Measurements from ENCODE around the gene CYB561.

Gene CYB561

DNA sequence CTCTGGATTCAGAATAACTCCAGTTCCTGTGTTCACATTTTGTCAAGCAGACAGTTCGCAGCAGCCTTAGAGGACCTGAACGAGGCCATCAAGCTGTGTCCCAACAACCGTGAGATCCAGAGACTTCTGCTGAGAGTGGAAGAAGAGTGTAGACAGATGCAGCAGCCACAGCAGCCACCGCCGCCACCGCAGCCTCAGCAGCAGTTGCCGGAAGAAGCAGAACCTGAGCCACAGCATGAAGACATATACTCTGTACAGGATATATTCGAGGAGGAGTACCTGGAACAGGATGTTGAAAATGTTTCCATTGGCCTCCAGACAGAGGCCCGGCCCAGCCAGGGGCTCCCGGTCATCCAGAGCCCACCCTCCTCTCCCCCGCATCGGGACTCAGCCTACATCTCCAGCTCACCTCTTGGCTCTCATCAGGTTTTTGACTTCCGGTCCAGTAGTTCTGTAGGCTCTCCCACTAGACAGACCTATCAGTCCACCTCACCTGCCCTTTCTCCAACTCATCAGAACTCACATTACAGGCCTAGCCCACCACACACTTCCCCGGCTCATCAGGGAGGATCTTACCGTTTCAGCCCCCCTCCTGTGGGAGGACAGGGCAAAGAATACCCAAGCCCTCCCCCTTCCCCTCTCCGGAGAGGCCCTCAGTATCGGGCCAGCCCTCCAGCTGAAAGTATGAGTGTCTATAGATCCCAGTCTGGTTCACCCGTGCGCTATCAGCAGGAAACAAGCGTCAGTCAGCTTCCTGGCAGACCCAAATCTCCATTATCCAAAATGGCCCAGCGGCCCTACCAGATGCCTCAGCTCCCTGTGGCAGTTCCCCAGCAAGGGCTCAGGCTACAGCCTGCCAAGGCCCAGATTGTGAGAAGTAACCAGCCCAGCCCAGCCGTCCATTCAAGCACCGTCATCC is 25.9 kb downstream of the CYB561 start:
- TF ChIP-seq, protein P1, sequence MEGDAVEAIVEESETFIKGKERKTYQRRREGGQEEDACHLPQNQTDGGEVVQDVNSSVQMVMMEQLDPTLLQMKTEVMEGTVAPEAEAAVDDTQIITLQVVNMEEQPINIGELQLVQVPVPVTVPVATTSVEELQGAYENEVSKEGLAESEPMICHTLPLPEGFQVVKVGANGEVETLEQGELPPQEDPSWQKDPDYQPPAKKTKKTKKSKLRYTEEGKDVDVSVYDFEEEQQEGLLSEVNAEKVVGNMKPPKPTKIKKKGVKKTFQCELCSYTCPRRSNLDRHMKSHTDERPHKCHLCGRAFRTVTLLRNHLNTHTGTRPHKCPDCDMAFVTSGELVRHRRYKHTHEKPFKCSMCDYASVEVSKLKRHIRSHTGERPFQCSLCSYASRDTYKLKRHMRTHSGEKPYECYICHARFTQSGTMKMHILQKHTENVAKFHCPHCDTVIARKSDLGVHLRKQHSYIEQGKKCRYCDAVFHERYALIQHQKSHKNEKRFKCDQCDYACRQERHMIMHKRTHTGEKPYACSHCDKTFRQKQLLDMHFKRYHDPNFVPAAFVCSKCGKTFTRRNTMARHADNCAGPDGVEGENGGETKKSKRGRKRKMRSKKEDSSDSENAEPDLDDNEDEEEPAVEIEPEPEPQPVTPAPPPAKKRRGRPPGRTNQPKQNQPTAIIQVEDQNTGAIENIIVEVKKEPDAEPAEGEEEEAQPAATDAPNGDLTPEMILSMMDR (IDR thresholded peaks at IDR 0.05): no peak

DNA sequence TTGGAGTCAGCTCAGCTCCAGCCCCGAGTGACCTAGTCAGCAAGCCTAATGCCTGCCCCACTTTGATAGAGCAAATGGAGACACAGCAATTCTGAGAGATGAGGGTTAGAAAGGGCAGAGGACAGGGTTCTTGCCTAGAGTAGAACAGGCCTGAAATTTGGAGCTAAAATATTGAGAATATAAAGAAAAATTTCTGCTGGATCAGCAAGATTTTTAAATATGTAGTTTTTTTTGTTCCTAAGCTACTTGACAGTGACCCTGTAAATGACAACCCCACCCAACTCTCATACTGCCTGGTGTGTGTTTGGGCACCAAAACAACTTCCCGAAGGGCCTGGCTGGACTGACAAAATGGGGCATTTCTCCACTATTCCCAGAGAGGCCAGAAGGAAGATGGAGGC is 26.7 kb downstream of the CYB561 start:
- TF ChIP-seq, protein P1 (IDR thresholded peaks at IDR 0.05): no peak

DNA sequence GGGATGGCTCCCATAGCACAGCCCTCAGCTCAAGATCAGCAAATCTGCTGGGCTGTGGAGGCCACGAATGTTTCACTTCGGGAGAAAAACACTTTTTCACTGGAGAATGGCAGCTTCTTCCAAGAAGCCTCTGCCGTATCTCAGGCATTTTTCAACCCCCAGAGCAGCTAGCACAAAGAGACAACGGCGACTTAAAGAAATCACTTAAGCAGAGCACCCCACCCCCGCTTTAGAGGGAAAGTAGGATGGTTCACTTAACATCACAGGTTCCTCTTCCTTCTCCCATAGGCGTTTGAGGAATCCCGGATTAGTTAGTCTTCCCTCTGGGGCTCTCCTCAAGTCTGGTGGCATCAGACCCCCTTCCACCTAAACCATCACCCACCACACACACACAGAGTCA is 27.6 kb downstream of the CYB561 start:
- TF ChIP-seq, protein P1 (IDR thresholded peaks at IDR 0.05): no peak

DNA sequence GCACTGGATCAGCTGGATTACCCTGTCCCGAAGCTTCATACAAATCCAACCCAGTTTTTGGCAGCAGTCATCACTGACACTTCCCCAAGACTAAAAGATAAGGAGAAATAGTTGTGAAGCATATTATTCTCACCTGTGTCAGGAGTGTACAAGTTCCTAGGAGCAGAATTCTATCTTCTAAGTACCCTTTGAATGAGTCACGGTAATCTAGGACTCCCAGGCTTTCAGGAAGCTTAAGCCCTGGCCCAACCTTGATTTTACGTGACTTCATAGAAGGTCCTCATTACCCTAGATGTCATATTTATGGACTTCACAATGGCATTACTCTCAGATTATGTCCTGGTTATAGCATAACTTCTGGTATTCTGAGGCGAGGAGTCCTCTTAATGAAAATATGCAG is 31.9 kb downstream of the CYB561 start:
- TF ChIP-seq, protein P1 (IDR thresholded peaks at IDR 0.05): no peak

DNA sequence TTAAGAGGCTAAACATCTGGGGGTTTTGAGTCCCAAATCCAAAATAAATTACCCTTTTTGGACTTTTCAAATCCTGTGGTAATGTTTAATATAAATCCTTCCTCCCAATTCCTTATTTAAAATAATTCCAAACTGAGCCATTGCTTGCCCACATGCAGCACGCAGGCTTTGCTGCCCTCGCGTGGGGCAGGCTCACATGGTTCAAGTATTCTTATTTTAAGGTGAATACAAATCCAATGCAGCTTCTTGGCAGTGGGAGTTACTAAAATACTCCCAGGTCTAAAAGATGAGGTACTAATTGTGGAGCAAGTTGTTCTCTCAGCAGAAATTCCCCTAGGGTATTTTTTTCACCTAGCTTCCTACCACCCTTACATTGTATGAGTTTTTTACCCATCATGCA is 33.0 kb downstream of the CYB561 start:
- TF ChIP-seq, protein P1 (IDR thresholded peaks at IDR 0.05): no peak

DNA sequence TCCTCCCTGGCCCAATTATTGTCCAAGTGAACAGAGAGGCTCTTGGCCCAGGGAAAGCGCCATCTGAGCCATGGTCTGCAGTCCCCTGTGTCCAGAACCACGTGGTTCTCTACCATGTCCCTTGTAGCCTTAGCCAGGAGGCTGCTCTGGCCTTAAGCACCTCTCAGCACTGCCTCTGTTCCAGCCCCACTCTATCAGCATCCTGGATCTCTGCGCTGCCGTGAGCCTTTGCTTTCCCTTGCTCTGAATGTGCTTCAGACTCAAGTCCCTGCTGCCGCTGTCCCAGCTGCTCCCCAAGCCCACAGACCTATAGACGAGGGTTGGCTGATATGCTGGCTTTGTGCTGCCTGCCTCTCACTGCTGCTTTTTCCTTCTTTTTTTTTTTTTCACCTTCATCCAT is 33.9 kb downstream of the CYB561 start:
- TF ChIP-seq, protein P1 (IDR thresholded peaks at IDR 0.05): no peak

DNA sequence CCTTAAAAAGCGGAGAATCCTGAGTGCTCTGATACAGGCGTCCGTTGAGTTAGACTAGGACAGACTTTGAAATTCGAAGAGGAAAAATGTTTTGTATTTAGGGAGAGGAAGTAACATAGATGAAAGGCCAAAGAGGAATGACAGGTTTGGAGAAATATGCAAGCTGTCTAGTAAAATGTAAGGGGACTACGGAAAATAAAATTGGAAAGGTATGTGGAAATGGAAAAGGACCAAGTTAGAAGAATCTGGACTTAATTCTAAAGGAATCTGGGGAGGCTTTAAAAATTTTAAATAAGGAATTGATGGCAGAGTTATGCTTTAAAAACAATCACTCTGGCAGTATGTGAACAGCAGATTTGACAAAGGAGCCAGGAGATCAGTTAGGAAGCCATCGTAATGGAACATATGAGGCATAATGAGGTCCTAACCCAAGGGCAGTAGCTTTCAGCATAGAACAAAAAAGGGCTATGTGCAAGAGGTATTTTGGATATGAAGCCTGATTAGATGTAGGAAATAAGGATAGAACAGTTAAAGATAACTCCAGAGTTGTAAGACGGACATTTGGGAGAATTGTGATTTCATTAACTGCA is 38.3 kb downstream of the CYB561 start:
- TF ChIP-seq, protein P1 (IDR thresholded peaks at IDR 0.05): no peak
